Peyer's patch (tissue), 4 donors: ENCODE results near the gene HDAC4. TPM values are rescaled to one million over a fixed set of nuclear protein-coding genes. Genes with fewer than 3 reads are reported as not detected.

Source experiments
- DNase-seq, 3 donors: peaks; one replicate each; pipeline ENCODE4 v3.0.0-alpha.2; 2017 to 2019
- H3K27ac ChIP-seq, 4 donors: fragments of 200-600 bp; sonication (generic); one replicate each; pipeline ENCODE4 v1.5.1; 2016 to 2019
- H3K27me3 ChIP-seq, 2 donors: fragments of 200-600 bp; sonication (generic); one replicate each; pipeline ENCODE4 v1.5.1; 2019
- H3K36me3 ChIP-seq, 3 donors: fragments of 200-600 bp; sonication (generic); one replicate each; pipeline ENCODE4 v1.5.1; 2016 to 2019
- H3K4me1 ChIP-seq, 4 donors: fragments of 200-600 bp; sonication (generic); one replicate each; pipeline ENCODE4 v1.5.1; 2016 to 2019
- H3K4me3 ChIP-seq, 4 donors: fragments of 200-600 bp; sonication (generic); 1 replicate in 3 of 4; 2 replicates in 1 of 4; pipeline ENCODE4 v1.5.1; 2016 to 2019; ENCODE audit warnings: mild to moderate bottlenecking in 1 of 4
- H3K9me3 ChIP-seq, 4 donors: fragments of 200-600 bp; sonication (generic); one replicate each; pipeline ENCODE4 v1.5.1; 2016 to 2019; ENCODE audit warnings: mild to moderate bottlenecking in 1 of 4
- POLR2A ChIP-seq, 2 donors: fragments of 450-650 bp; IDR thresholded peaks; one replicate each; pipeline ENCODE4 v1.5.1; 2017; ENCODE audit warnings: antibody characterized with exemption in 2 of 2, mild to moderate bottlenecking in 2 of 2, moderate library complexity in 2 of 2
- total RNA-seq, 4 donors: library from RNA; depleted of rRNA; stranded (reverse); fragments of >200 nt; gene quantifications; one replicate each; pipeline ENCODE4 v1.1.0, GENCODE V29; 2016
- TF ChIP-seq, protein P1 (sequence below), 6 experiments: fragments of 450-650 bp in 4 of 6; fragments of 200-600 bp in 2 of 6; sonication (generic) in 1 of 6; IDR thresholded peaks; one replicate each; pipeline ENCODE4 v1.5.1; 2017 to 2019; ENCODE audit warnings: antibody characterized with exemption in 6 of 6, mild to moderate bottlenecking in 3 of 6, moderate library complexity in 1 of 6

HDAC4 gene
- total RNA-seq, 4 donors from 2014 or later = 28.9 to 198 (median 102) TPM

DNA sequence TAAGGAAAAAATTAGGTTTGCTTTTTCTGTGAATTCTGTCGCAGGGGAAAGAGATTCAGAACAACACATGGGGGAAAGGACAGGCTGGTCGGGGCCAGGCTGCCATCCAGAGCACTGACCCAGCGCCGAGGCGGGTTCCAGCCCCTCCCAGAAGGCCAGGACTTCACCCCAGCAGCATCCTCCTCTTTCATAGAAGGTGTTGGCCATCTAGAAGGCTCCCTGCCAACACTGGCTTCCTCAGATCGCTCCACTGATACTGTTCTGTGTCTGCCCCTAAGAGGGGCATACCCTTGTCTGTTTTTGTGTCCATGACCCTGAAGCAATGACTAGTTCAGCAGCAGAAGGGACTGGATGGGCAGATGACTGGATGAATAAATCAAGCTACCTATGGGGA, 144.5 kb downstream of the HDAC4 start:
- Histone ChIP-seq H3K36me3 (no peaks in the 10 kb centered on the region), H3K4me1 (peaks cover 0 to 15% (median 13%) of the 10 kb centered on the region in 4 donors), H3K4me3 (no peak overlapping the region), H3K27ac (no peak overlapping the region), H3K27me3 (no peaks in the 10 kb centered on the region), H3K9me3 (peaks cover 0 to 4% (median 0%) of the 10 kb centered on the region in 4 donors)
- TF ChIP-seq POLR2A (IDR thresholded peaks at IDR 0.05) = no peak
- TF ChIP-seq, protein P1, sequence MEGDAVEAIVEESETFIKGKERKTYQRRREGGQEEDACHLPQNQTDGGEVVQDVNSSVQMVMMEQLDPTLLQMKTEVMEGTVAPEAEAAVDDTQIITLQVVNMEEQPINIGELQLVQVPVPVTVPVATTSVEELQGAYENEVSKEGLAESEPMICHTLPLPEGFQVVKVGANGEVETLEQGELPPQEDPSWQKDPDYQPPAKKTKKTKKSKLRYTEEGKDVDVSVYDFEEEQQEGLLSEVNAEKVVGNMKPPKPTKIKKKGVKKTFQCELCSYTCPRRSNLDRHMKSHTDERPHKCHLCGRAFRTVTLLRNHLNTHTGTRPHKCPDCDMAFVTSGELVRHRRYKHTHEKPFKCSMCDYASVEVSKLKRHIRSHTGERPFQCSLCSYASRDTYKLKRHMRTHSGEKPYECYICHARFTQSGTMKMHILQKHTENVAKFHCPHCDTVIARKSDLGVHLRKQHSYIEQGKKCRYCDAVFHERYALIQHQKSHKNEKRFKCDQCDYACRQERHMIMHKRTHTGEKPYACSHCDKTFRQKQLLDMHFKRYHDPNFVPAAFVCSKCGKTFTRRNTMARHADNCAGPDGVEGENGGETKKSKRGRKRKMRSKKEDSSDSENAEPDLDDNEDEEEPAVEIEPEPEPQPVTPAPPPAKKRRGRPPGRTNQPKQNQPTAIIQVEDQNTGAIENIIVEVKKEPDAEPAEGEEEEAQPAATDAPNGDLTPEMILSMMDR (IDR thresholded peaks at IDR 0.05) = no peak
- peak in 1 of 3 donors; percentile 28 for DNase-seq

DNA sequence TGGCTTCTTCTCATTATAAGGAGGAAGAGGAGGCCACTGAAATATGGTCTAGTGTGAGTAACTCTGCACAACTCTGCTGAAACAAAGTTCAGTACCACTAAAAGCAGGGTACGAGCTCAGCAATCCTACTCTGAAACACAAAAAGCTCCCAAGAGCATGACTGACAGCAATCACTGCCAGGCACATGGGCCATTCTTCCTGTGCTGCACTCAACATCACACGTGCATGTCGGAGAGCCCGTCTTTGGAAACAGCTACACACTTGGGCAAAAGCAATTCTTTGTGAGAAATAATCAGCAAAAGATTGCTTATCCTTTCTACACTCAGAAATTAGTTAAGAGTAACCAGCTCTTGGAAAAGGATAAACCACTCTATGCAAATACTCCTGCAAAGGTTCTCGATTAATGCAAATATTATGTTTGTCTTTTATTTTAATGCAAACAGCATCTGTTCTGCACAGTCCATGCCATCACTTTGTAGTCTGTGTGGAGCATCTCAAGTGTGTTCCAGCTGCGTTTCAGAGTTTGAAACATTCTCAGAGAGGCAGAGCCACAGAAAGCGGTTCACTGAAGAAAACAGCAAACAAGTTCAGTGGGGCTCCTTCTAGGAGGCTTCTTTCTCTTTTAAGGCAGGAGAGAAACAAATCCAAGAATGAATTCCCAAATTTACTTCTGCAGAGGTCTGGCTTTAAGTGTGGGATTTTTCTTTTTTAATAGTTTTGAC, 145.0 kb downstream of the HDAC4 start:
- H3K9me3 ChIP-seq = peaks cover 0 to 4% (median 0%) of the 10 kb centered on the region in 4 donors
- peak in 1 of 3 donors; percentile 17 for DNase-seq
- no peak overlapping the region for H3K4me3 ChIP-seq
- H3K27ac ChIP-seq = no peak overlapping the region
- no peaks in the 10 kb centered on the region for H3K36me3 ChIP-seq
- H3K4me1 ChIP-seq = peaks cover 0 to 14% (median 12%) of the 10 kb centered on the region in 4 donors
- H3K27me3 ChIP-seq = no peaks in the 10 kb centered on the region
- TF ChIP-seq POLR2A (IDR thresholded peaks at IDR 0.05) = no peak
- TF ChIP-seq, protein P1 (IDR thresholded peaks at IDR 0.05) = no peak

- H3K27ac ChIP-seq = no peak overlapping the region
- H3K27me3 ChIP-seq = no peaks in the 10 kb centered on the region
- peak in 1 of 3 donors; percentile 17 for DNase-seq
- TF ChIP-seq, protein P1 (IDR thresholded peaks at IDR 0.05) = no peak
- TF ChIP-seq POLR2A (IDR thresholded peaks at IDR 0.05) = no peak
- peaks cover 0 to 11% (median 7%) of the 10 kb centered on the region in 4 donors for H3K4me1 ChIP-seq
- no peaks in the 10 kb centered on the region for H3K36me3 ChIP-seq
- H3K4me3 ChIP-seq = no peak overlapping the region
- peaks cover 0 to 4% (median 0%) of the 10 kb centered on the region in 4 donors for H3K9me3 ChIP-seq
Observed at GRCh38 chr2:239255218-239255617, 145.6 kb downstream of the HDAC4 start.

DNA sequence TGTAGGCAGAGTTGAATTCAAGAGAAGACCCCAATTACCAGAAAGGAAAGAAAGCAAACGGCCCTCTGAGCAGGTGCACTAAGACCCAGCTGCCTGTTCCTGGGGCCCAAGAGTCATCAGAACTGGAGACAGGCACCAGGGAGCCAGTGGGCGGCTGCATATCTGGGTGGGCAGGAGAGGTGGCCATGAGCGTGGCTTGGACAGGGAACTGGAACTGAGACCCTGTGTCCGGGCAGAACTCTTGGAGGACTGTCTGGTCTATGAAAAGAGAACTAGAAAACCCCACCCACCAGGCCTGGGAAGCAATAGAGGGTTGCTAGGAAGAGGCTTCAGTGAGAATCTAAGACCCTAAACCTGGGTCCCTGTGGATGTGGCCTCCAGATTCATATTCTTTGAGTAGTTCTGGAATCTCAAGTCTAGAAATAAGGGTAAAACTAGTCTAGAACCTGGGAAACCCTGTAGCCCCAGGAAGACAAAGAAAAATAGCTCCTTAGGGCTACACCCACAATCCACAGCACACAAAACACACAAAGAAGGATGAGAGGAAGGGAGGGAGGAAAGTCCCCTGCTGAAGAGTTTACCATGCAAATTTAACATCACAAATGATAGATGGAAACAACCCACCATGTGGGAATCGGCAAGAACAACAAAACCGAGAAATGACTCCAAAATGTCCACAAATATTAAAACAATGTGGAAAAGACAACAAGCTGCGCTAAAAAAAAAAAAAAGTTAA, 147.0 kb downstream of the HDAC4 start:
- no peaks in the 10 kb centered on the region for H3K27me3 ChIP-seq
- peak overlapping the region in 1 of 4 donors; percentile 55 for H3K27ac ChIP-seq
- TF ChIP-seq, protein P1 (IDR thresholded peaks at IDR 0.05) = no peak
- no peak for TF ChIP-seq POLR2A (IDR thresholded peaks at IDR 0.05)
- H3K4me3 ChIP-seq = no peak overlapping the region
- peaks cover 0 to 4% (median 0%) of the 10 kb centered on the region in 4 donors for H3K9me3 ChIP-seq
- DNase-seq = peak in 1 of 3 donors; percentile 46
- H3K36me3 ChIP-seq = no peaks in the 10 kb centered on the region
- H3K4me1 ChIP-seq = peaks cover 0 to 7% (median 3%) of the 10 kb centered on the region in 4 donors

GRCh38 chr2:239253264-239253663, 147.6 kb downstream of the HDAC4 start:
- Histone ChIP-seq H3K36me3 (no peaks in the 10 kb centered on the region), H3K4me1 (peaks cover 0 to 8% (median 3%) of the 10 kb centered on the region in 4 donors), H3K4me3 (peak overlapping the region in 1 of 4 donors; percentile 6), H3K27me3 (no peaks in the 10 kb centered on the region), H3K27ac (peak overlapping the region in 3 of 4 donors; percentile 19 to 55 (median 25)), H3K9me3 (peaks cover 0 to 4% (median 0%) of the 10 kb centered on the region in 4 donors)
- no peak for TF ChIP-seq POLR2A (IDR thresholded peaks at IDR 0.05)
- TF ChIP-seq, protein P1 (IDR thresholded peaks at IDR 0.05) = no peak
- peak in 1 of 3 donors; percentile 33 for DNase-seq
